ENCODE data around the gene CATSPER1.
"Not testable (repeated sequence)": the region's sequence is repeated elsewhere in the genome, so short reads cannot be mapped to it uniquely, and the experiment has no call there.

CATSPER1 gene

GRCh38 chr11:66051766-66052663, 25.7 kb upstream of the CATSPER1 start, which contains the start of gene SF3B2:
Gene SF3B2 (plus strand): TSS chr11:66052364. CDS start chr11:66052385, 21 bp downstream.
- DNase-seq (ENCODE audit: low read depth): peak; percentile 96

- no peak for DNase-seq (ENCODE audit: low read depth)
These were observed 25.1 kb upstream of the CATSPER1 start for GRCh38 chr11:66051371-66051765.

- no peak for DNase-seq (ENCODE audit: low read depth)
These were observed 24.4 kb upstream of the CATSPER1 start for GRCh38 chr11:66050581-66051231.

- no peak for DNase-seq (ENCODE audit: low read depth)
These were observed 22.5 kb upstream of the CATSPER1 start, which contains the start of gene GAL3ST3 for GRCh38 chr11:66048547-66049323. Gene GAL3ST3 (minus strand): TSS chr11:66049161. CDS start chr11:66045415, 3,746 bp downstream.

- DNase-seq (ENCODE audit: low read depth): no peak
These were observed 21.5 kb upstream of the CATSPER1 start for GRCh38 chr11:66047541-66048365.

GRCh38 chr11:66046901-66047300, 20.6 kb upstream of the CATSPER1 start:
- no peak for DNase-seq (ENCODE audit: low read depth)

GRCh38 chr11:66045177-66045639, 18.9 kb upstream of the CATSPER1 start:
- peak; percentile 67 for DNase-seq (ENCODE audit: low read depth)

- DNase-seq (ENCODE audit: low read depth): no peak
These were observed 18.5 kb upstream of the CATSPER1 start for GRCh38 chr11:66044757-66045156.

GRCh38 chr11:66042996-66043906, 17.0 kb upstream of the CATSPER1 start:
- DNase-seq (ENCODE audit: low read depth): no peak

GRCh38 chr11:66042227-66042995, 16.1 kb upstream of the CATSPER1 start:
- DNase-seq (ENCODE audit: low read depth): no peak

- DNase-seq (ENCODE audit: low read depth): no peak
These were observed 13.5 kb upstream of the CATSPER1 start for GRCh38 chr11:66039765-66040164.

- no peak for DNase-seq (ENCODE audit: low read depth)
These were observed 11.0 kb upstream of the CATSPER1 start for GRCh38 chr11:66037327-66037726.

GRCh38 chr11:66036334-66036710, 10.0 kb upstream of the CATSPER1 start:
- DNase-seq (ENCODE audit: low read depth): no peak

- no peak for DNase-seq (ENCODE audit: low read depth)
These were observed 9.5 kb upstream of the CATSPER1 start for GRCh38 chr11:66035653-66036333.

- no peak for DNase-seq (ENCODE audit: low read depth)
These were observed 6.9 kb upstream of the CATSPER1 start for GRCh38 chr11:66032957-66033735.

GRCh38 chr11:66023186-66023440, 3.2 kb downstream of the CATSPER1 start:
- DNase-seq (ENCODE audit: low read depth): not testable (repeated sequence)

- DNase-seq (ENCODE audit: low read depth): peak; percentile 26
These were observed 3.7 kb downstream of the CATSPER1 start for GRCh38 chr11:66022401-66023185.
